Body of pancreas (tissue), 4 donors: ENCODE results near the gene OBP2A.

Experiments
- POLR2A ChIP-seq, 3 donors: fragments of 450-650 bp; IDR thresholded peaks; one replicate each; pipeline ENCODE4 v1.6.1; 2016; ENCODE audit warnings: antibody characterized with exemption in 3 of 3, mild to moderate bottlenecking in 2 of 3
- TF ChIP-seq, protein P1 (sequence below), 7 experiments: fragments of 450-650 bp in 4 of 7; fragments of 200-600 bp in 3 of 7; sonication (generic) in 3 of 7; IDR thresholded peaks; one replicate each; pipeline ENCODE4 v1.5.1; 2016 to 2019; ENCODE audit warnings: antibody characterized with exemption in 7 of 7

- TF ChIP-seq, protein P1, sequence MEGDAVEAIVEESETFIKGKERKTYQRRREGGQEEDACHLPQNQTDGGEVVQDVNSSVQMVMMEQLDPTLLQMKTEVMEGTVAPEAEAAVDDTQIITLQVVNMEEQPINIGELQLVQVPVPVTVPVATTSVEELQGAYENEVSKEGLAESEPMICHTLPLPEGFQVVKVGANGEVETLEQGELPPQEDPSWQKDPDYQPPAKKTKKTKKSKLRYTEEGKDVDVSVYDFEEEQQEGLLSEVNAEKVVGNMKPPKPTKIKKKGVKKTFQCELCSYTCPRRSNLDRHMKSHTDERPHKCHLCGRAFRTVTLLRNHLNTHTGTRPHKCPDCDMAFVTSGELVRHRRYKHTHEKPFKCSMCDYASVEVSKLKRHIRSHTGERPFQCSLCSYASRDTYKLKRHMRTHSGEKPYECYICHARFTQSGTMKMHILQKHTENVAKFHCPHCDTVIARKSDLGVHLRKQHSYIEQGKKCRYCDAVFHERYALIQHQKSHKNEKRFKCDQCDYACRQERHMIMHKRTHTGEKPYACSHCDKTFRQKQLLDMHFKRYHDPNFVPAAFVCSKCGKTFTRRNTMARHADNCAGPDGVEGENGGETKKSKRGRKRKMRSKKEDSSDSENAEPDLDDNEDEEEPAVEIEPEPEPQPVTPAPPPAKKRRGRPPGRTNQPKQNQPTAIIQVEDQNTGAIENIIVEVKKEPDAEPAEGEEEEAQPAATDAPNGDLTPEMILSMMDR (IDR thresholded peaks at IDR 0.05) = no peak
- TF ChIP-seq POLR2A (IDR thresholded peaks at IDR 0.05) = no peak
Measured at GRCh38 chr9:135589596-135590485, 43.9 kb downstream of the OBP2A start.
